CD1c-positive myeloid dendritic cell (primary cell): Measurements from ENCODE around the gene CDH20.
A peak's percentile ranks its signal among the peaks of the same experiment; 100 is the strongest.

Experiments
- DNase-seq: peaks from one replicate; pipeline ENCODE4 v3.0.0-alpha.2; 2016; ENCODE audit errors: extremely low spot score

Gene CDH20

GRCh38 chr18:61333271-61333745 lies at the start of gene CDH20:
Gene CDH20 (plus strand): TSS chr18:61333430.
- DNase-seq = no peak

- no peak for DNase-seq
Measured at GRCh38 chr18:61284039-61284438, 49.2 kb upstream of the CDH20 start.

- DNase-seq = no peak
Measured at GRCh38 chr18:61285777-61286176, 47.5 kb upstream of the CDH20 start.

DNA sequence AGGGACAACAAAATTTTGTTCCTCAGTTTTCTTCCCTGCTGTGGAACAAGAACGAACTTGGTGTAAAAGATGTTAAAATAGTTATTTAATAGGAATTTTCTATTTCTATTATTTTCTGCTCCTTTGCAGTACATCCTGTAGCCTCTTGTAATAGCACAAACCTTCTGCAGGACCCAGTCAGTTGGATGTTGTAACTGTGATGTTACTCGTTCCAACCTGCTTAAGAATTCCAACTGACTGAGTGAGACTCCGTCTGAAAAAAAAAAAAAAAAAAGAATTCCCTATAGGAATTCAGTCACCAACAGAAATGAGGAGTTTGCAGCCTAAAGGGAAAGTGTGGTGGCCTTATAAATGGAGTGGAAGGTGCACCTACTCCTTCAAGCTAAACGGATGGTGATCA lies 46.4 kb upstream of the CDH20 start:
- no peak for DNase-seq

DNA sequence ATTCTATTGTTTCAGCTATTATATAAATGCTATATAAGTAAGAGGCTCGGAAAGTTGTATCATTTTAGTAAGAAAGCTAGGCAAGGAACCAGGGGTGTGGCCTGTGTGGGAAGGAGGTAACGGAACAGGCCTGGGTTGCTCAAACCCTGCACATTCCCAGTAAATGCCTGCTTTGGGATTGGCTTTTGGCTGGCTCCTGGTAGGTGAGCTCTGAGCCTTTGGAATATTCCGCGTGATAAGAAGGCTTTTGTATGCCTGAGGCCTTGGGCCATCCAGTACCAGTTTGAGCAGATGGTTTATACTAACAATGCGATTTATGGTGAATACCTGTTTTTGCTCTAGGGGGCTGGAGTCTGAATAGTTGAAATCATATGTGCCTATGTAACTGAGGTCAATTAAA lies 42.6 kb upstream of the CDH20 start:
- no peak for DNase-seq

DNA sequence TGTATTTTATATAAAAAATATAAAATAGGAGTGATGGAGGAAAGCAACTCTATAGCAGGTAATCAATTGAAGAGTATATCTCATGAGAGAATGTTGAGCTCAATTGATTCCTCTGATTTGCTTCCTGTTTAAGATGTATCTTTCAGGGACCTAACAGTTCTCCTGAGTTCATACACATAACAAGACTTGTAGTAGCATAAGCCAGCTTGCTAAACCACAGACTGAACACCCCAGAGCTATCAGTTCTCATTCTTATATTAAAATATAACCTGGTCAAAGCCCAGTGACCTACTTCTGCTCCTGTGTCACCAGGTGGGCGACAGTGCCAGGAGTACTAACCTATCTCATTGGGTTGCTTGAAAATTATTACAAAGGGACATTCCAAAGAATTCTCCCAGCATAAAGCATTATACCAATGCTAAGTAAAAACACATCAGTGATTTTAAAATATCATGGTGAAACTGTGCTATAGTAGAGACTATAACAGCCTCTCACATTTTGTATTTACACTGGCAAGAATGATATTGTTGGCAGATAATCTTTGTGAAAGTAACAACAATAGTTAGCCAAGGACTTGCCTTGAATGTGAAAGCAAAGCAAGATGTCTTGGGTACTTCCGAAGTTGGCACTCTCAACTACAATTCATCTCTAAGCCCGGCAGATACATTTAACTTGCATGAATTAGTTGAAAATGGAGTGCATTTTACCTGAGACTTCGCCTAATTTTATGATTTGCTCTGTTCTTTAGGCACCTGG lies 40.8 kb upstream of the CDH20 start:
- no peak for DNase-seq

DNA sequence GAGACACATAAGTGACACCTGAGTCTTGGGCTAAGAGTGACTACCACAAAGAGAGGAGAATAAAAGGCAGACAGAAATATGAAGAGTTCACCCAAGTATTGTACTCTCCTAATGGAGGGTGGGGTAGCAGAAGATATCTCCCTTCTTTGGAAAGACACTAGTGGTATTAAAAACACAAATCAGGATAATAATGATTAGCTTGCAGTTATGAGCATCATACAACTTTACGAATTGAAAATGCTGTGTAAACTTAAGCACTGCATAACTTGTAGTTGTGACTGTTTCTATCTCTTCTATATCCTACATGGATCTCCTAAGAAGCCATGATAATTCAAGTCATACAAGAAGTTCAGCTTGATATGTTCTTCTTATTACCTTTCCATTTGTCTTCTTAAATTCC lies 38.1 kb upstream of the CDH20 start:
- no peak for DNase-seq

GRCh38 chr18:61308004-61308403 lies 25.2 kb upstream of the CDH20 start:
- DNase-seq = no peak

- DNase-seq = no peak
Measured at GRCh38 chr18:61308795-61309393, 24.3 kb upstream of the CDH20 start.

GRCh38 chr18:61322265-61322873 lies 10.9 kb upstream of the CDH20 start:
- peak; percentile 22 for DNase-seq

GRCh38 chr18:61323951-61324350 lies 9.3 kb upstream of the CDH20 start:
- no peak for DNase-seq

DNA sequence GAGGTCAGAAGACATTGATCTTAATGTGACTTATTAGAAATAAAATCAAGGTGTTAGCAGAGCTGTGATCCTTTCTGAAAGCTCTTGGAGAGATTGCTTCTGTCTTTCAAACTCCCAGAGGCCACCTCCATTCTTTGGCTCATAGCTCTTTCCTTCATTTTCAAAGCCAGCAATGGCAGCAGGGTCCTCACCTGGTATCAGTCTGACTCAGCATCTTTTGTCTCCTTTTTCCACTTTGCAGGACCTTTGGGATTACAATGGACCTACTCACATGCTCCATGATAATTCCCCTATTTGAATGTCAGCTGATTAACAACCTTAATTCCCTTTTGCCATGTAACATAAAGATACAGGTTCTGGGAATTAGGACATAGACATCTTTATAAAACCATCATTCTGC lies 6.8 kb upstream of the CDH20 start:
- no peak for DNase-seq

DNA sequence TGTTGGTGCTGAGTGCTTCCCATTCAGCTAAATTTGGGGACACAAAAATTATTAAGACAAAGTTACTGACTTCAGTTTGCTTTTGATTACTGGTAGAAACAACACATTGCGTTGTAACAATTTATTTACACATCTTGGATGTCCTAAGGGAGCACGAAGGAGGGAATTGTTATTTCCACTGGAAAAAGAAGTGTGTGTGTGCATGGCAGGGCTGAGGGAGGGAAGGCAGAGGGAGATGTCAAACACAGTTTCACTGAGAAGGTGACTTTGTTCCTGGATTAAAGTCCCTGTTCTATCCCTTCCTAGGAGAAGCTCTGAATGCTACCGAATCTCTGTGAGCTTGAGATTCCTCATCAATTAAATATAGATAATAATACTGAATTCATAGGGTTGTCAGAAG lies 3.8 kb upstream of the CDH20 start:
- no peak for DNase-seq

DNA sequence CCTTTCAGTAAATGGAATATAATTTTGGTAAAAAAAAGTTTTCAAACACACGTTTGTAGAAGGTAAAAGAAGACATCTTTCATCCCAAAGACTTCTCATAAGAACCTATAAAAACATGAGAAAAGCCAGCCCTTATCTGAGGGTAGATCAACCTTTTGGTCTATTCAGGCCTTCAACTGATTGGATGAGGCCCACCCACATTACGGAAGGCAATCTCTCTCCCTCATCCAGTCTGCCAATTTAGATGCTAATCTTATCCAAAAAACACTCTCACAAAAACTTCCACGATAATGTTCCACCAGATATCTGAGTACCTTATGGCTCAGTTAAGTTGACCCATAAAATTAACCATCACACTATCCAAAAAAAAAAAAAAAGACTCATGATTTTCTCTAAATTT lies 2.2 kb upstream of the CDH20 start:
- DNase-seq = no peak

- DNase-seq = no peak
Measured at GRCh38 chr18:61333746-61334490, 688 bp downstream of the CDH20 start.

DNA sequence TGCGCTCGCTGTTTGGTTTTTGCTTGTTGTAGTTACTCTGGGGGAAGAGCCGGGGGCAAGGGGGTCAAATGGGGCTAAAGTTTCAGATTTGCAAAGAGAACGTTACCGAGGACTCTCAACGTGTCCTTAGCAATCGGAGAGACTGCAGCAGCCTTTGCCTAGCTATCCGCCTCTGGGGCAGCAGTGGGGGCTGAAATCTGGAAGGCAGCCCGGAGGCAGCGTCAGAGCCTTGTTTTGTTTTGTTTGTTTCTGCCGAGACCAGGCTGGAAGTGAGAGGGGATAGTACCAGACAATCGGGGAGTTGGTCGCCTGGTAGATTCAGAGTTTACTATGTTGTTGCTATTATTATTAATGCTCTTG lies 1.2 kb downstream of the CDH20 start:
- DNase-seq = no peak

- no peak for DNase-seq
Measured at GRCh38 chr18:61334951-61335683, 1.9 kb downstream of the CDH20 start.

DNA sequence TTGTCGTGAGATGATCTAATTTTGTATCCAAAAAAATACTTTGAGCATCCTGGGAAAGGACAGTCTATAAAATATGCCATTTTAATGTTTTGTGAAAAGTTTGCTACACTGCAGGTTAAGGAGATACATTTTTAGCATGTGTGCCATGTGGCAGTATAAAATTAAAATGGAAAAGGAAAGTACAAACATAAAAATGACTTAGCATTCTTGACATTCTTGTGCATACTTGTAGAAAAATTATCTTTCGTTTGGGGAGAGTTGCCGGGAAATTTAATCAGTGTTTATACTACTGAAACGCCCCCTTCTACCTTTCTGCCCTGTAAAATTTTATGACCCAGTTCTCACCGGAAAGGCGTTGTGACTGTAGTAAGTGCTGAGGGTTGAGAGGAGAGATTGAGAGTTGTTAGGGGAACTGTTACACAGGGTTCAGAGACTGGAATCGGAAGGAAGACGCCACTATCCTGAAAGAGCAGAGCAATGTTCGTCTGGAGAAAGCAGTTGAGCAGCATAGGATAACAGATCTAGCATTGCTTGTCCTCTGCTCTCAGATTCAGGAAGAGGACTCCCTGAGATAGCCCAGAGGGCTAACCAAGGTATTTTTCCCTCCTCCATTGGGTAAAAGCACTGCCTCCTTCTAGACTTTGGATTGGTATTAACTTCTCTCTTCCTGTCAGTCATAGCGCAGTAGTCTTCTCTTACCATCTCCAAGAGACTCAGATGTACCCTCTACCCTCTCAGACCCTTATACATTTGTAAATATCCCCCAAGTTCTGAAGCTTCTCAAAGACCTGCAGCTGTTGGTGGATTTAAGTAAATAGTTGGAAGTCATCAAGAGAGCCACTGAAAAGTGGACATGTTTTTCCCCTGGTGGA lies 2.7 kb downstream of the CDH20 start:
- DNase-seq = no peak

GRCh38 chr18:61336766-61337165 lies 3.5 kb downstream of the CDH20 start:
- DNase-seq = no peak

DNA sequence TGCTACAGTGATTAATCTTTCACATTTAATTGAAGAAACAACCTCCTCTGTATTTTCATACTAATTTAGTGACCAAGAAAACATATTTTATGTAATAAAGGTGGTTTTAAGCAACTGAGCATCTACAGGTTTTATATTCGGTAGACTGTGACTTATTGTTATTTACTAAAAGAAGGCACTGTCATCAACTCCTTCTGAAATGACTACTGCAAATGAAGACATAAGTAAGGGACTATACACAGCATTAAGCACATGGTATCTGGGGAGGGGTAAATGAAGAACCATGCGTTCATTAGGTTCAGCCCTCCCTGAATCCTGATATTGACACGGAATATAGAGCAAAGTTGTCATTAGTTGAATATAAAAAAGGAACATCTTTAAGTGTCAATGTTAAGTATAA lies 4.3 kb downstream of the CDH20 start:
- no peak for DNase-seq

GRCh38 chr18:61340148-61340547 lies 6.9 kb downstream of the CDH20 start:
- DNase-seq = no peak
